Naive B cell (primary cell): ENCODE results near the gene SP6. TPM values are rescaled to one million over a fixed set of nuclear protein-coding genes. Genes with fewer than 3 reads are reported as not detected.
A peak's percentile ranks its signal among the peaks of the same experiment; 100 is the strongest.

Experiments used
- ATAC-seq, 2 donors: fragments of 150-1000 bp; cut with Tn5 transposase; 2 replicates each; pipeline ENCODE4 v1.10.0; 2021; ENCODE audit warnings: low read depth in 2 of 2, mild to moderate bottlenecking in 2 of 2, moderate library complexity in 2 of 2
- DNase-seq: peaks from one replicate; pipeline ENCODE4 v3.0.0; 2022
- H3K27ac Mint-ChIP-seq, 6 donors: one replicate each; pipeline ENCODE4 v1.8.0; 2020 to 2022; ENCODE audit warnings: mild to moderate bottlenecking in 6 of 6, mixed read lengths in 6 of 6, moderate library complexity in 5 of 6, inconsistent platforms in 2 of 6
- H3K27me3 Mint-ChIP-seq, 3 donors: one replicate each; pipeline ENCODE4 v1.8.0; 2021 to 2022; ENCODE audit warnings: mixed read lengths in 3 of 3, mild to moderate bottlenecking in 1 of 3
- H3K36me3 Mint-ChIP-seq, 2 donors: one replicate each; pipeline ENCODE4 v1.8.0; 2020 to 2022; ENCODE audit warnings: mixed read lengths in 2 of 2, inconsistent platforms in 1 of 2, mild to moderate bottlenecking in 1 of 2
- H3K4me1 Mint-ChIP-seq, 3 donors: one replicate each; pipeline ENCODE4 v1.8.0; 2020 to 2022; ENCODE audit warnings: mixed read lengths in 3 of 3, inconsistent platforms in 1 of 3, mild to moderate bottlenecking in 1 of 3, moderate library complexity in 1 of 3
- H3K4me3 Mint-ChIP-seq, 8 donors: one replicate each; pipeline ENCODE4 v1.8.0; 2020 to 2022; ENCODE audit warnings: mild to moderate bottlenecking in 8 of 8, mixed read lengths in 8 of 8, moderate library complexity in 8 of 8, inconsistent platforms in 2 of 8
- H3K9me3 Mint-ChIP-seq, 7 donors: one replicate each; pipeline ENCODE4 v1.8.0; 2020 to 2022; ENCODE audit warnings: mixed read lengths in 7 of 7, mild to moderate bottlenecking in 5 of 7, inconsistent platforms in 2 of 7, moderate library complexity in 1 of 7
- polyA plus RNA-seq, 6 donors: library from polyadenylated mRNA; unstranded; fragments of 300-500 nt; fragmentation: Illumina TruSeq; gene quantifications; one replicate each; pipeline ENCODE4 v1.2.3, GENCODE V29; 2021; ENCODE audit warnings: low read depth in 6 of 6

SP6 gene
- polyA plus RNA-seq, 6 donors from 2014 or later: 0.12 TPM; not detected in 5

DNA sequence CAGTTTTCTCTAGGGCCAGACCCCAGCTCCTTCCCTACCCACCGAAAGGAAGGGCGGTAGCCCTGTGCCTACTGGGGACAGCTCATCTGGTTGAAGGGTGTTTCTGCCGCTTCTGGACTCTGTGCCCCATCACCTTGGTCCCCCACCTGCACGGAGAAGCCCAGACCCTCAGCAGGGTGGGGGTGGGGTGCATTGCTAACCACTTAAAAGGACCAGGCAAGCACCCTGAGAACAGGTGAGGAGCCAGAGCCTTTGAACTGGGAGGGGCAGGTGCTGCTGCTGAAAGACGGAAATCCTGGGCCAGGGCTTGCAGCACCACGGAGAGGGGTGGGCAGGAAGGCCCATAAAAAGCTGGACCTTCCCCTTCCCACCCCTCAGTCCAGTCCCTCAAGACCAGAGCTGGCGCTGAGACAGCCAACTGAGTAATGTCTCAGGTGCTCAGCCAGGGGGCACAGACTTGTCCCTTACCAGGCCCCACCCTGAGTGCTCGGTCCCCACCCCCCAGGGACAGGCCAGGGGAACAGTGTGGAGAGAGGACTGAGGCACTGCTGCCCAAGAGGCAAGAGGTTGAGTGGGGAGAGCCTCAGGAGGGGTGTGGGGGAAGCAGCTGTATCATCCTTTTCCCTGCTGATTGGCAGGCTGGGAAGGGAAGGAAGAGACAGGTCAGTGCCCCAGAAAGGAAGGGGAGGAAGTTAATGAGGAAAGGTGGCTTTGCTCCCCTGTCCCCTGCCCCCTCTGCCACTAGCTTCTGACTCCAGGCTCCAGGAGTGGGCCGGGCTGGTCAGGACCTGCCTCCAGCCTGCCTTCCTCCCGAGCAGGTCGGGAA lies 34.2 kb upstream of the SP6 start:
- Mint-ChIP-seq H3K36me3 (no peaks in the 10 kb centered on the region), H3K4me3 (peak overlapping the region in 1 of 8 donors; percentile 54), H3K27me3 (peaks cover 2 to 12% (median 5%) of the 10 kb centered on the region in 3 donors), H3K9me3 (peaks cover 0 to 2% (median 0%) of the 10 kb centered on the region in 7 donors), H3K4me1 (peaks cover 0 to 8% (median 4%) of the 10 kb centered on the region in 3 donors), H3K27ac (peak overlapping the region in 1 of 6 donors; percentile 76)
- DNase-seq (no peak), ATAC-seq (no peak)

DNA sequence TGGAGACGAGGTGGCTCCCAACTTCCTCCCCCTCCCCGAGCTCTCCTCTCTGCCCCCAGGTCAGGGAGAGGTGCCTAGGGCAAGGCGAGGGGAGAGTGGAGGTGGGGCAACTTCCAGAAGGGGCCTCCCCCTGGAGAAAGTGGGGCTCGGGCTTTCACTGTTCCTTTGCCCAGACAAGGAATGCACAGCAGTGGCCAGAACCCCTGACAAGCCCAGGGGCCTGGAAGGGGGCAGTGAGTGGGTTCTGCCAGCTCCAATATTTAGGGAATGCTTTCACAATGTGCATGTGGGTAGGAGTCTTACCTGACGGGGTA lies 33.4 kb upstream of the SP6 start:
- ATAC-seq (no peak), DNase-seq (no peak)
- peaks cover 0 to 4% (median 0%) of the 10 kb centered on the region in 3 donors for H3K4me1 Mint-ChIP-seq
- peaks cover 0 to 2% (median 0%) of the 10 kb centered on the region in 7 donors for H3K9me3 Mint-ChIP-seq
- peaks cover 3 to 15% (median 5%) of the 10 kb centered on the region in 3 donors for H3K27me3 Mint-ChIP-seq
- H3K27ac Mint-ChIP-seq: no peak overlapping the region
- H3K36me3 Mint-ChIP-seq: no peaks in the 10 kb centered on the region
- no peak overlapping the region for H3K4me3 Mint-ChIP-seq

DNA sequence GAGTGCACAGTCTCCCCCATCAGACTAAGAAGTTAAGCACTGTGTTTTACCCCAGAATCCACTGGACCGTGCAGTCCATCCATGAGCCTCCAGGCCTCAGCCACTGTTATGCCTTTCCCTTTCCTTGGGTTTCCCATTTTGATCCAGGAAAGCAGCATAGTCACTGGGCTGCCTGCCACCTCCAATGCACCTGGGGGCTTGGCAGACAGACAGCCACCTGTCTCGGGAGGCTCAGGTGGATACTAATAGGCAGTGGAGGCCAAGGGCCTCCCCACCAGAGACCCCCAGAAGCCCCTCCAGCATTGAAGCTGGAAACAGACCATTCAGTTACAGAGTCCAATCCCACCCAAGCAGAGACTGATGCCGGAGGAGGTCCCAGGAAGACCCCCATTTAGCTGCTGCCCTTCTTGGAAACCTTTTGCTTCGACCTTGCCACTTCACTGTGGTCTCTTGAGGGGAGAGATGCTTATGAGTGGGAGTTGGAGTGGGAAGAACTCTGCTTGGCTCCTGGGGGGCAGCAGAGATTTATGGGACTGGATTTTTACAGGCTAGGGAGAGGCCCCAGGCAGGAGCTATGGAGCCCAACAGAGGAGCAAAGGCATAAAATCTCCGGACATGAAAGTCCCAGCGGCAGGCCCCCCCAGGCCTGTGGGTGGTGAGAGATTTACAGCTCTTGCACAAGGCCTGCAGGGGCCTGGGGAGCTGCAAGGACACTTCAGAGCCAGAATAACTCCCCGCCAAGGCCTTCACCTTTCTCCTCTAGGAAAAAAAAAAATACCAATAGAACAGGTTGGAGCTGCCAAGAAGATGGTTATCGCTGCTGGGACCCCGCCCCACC lies 32.8 kb upstream of the SP6 start:
- Mint-ChIP-seq H3K27ac (peak overlapping the region in 1 of 6 donors; percentile 67), H3K36me3 (no peaks in the 10 kb centered on the region), H3K4me1 (peaks cover 0 to 4% (median 0%) of the 10 kb centered on the region in 3 donors), H3K4me3 (peak overlapping the region in 1 of 8 donors; percentile 59), H3K27me3 (peaks cover 7 to 21% (median 11%) of the 10 kb centered on the region in 3 donors), H3K9me3 (peaks cover 0 to 2% (median 0%) of the 10 kb centered on the region in 7 donors)
- DNase-seq: no peak
- ATAC-seq: no peak

DNA sequence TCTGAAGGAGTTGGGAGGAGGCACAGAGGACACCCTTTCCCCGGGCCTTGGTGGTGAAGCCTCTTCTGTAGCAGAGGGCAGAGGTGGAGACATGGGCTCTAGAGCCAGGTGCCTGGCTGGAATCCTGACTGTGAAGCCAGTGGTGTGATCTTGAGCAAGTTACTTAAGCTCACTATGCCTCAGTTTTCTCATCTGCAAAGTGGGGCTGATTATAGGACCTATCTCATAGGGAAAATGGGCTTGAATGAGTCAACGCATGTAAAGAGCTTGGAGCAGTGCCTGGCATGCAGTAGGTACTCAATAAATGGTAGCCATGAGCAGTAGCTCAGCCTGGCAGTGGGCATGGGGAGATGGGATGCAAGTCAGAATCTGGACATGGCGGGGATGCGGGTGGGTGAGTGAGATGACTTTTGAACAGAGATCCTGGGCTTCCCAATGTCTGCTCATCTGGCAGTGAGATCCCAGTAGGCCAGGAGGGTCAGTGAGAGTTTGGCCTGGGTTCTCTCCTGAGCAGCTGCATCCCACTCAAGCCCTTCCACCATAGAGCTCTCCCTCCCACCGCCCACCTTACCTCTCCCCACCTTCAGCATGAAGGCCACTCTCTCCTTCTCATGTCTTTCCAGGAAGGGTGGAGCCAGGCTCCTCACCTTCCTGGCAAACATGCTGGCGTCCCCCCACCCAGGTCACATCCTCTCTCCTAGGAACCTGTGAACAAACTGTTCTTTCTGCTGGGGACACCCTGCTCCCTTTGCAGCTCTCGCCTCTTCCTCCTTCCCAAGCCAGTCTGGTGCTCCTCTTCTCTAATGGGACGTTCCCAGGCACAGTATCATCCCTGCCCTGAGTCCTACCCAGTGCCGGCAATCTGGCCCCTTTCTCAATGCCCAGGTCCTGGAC lies 32.0 kb upstream of the SP6 start:
- Mint-ChIP-seq H3K27me3 (peaks cover 11 to 27% (median 20%) of the 10 kb centered on the region in 3 donors), H3K27ac (peak overlapping the region in 1 of 6 donors; percentile 67), H3K4me3 (peak overlapping the region in 1 of 8 donors; percentile 59)

DNA sequence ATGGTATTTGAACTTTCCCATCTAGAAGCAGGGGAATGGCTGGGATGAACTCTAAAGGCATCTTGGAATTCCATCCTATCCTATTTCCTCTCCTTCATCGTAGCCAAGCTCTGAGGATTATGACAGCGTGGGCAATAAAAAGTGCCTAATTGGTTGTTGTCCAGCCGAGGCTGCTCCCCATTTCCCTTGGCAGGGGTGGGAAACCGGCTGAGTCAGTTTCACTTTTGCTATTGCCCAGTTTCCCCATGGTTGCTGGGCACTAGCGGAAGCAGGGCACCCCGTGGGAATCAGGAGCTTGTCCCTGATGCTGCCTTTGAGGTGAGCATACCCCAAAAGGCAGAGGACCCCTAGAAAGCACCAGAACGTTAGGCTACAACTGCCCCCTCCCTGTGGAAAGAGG lies 31.3 kb upstream of the SP6 start:
- peak overlapping the region in 1 of 8 donors; percentile 9 for H3K4me3 Mint-ChIP-seq
- peak overlapping the region in 1 of 6 donors; percentile 32 for H3K27ac Mint-ChIP-seq
- H3K9me3 Mint-ChIP-seq: peaks cover 0 to 2% (median 0%) of the 10 kb centered on the region in 7 donors
- H3K4me1 Mint-ChIP-seq: peaks cover 0 to 4% (median 0%) of the 10 kb centered on the region in 3 donors
- H3K36me3 Mint-ChIP-seq: no peaks in the 10 kb centered on the region
- DNase-seq: no peak
- no peak for ATAC-seq
- peaks cover 11 to 34% (median 27%) of the 10 kb centered on the region in 3 donors for H3K27me3 Mint-ChIP-seq

More for the DNA sequence above, 32.0 kb upstream of the SP6 start:
- no peak for ATAC-seq
- Mint-ChIP-seq H3K4me1 (peaks cover 0 to 4% (median 0%) of the 10 kb centered on the region in 3 donors), H3K9me3 (peaks cover 0 to 2% (median 0%) of the 10 kb centered on the region in 7 donors), H3K36me3 (no peaks in the 10 kb centered on the region)
- no peak for DNase-seq

DNA sequence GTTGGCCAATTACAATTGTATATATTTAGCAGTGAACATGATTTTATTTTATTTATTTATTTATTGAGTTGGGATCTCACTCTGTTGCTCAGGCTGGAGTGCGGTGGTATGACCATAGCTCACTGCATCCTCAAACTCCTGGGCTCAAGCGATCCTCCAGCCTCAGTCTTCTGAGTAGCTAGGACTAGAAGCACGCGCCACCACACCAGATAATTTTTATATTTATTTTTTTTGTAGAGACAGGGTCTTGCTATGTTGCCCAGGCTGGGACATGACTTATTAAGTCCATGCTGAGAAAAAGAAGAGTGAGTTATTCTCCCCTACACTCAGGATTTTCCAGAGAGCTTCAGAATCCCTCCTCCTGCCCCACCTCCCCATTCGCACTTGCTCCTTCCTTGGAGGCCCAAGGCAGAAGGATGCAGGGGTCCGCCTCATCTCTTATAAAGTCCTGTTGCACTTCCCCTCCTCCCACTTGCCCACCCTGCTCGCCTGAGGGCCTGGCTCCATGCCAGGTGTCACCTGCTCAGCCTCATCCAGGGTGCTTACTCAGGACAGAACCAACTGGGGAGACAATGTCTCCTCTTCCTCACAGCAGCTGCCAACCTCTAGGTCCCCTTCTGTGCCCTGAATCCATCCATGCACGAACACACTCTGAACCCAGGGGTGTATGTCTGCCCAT lies 29.0 kb upstream of the SP6 start:
- Mint-ChIP-seq H3K36me3 (peaks cover 0 to 8% of the 10 kb centered on the region in 2 donors), H3K4me3 (no peak overlapping the region)

DNA sequence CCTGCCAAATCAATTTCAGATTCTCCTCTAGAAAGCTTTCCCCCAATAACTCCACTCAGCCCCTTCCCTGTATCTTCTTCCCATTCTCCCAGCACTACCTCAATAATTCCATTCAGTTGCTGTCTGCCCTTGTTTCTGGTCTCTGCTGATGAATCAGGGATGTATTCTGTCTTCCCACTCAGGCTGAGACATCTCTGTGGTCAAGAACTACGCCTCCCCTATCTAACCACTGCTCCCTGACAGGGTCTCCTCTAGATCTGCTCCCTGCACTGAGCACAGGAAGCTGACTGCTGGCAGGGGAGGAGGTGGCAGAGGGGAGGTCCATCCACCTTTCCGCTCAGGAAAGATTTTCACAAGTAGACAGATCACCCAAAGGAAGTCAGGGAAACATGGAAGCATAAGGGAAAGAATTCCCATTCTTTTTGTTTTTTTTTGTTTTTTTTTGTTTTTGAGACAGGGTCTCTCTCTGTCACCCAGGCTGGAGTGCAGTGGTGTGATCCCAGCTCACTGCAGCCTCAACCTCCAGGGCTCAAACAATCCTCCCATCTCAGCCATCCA lies 28.1 kb upstream of the SP6 start:
- Mint-ChIP-seq H3K27me3 (peaks cover 27 to 55% (median 49%) of the 10 kb centered on the region in 3 donors), H3K4me1 (peaks cover 0 to 4% (median 4%) of the 10 kb centered on the region in 3 donors)
- no peak for ATAC-seq

More for the DNA sequence above, 29.0 kb upstream of the SP6 start:
- H3K9me3 Mint-ChIP-seq: peaks cover 0 to 2% (median 0%) of the 10 kb centered on the region in 7 donors
- DNase-seq (no peak), ATAC-seq (no peak)
- peaks cover 0 to 4% (median 4%) of the 10 kb centered on the region in 3 donors for H3K4me1 Mint-ChIP-seq
- H3K27me3 Mint-ChIP-seq: peaks cover 21 to 48% (median 40%) of the 10 kb centered on the region in 3 donors
- H3K27ac Mint-ChIP-seq: no peak overlapping the region

DNA sequence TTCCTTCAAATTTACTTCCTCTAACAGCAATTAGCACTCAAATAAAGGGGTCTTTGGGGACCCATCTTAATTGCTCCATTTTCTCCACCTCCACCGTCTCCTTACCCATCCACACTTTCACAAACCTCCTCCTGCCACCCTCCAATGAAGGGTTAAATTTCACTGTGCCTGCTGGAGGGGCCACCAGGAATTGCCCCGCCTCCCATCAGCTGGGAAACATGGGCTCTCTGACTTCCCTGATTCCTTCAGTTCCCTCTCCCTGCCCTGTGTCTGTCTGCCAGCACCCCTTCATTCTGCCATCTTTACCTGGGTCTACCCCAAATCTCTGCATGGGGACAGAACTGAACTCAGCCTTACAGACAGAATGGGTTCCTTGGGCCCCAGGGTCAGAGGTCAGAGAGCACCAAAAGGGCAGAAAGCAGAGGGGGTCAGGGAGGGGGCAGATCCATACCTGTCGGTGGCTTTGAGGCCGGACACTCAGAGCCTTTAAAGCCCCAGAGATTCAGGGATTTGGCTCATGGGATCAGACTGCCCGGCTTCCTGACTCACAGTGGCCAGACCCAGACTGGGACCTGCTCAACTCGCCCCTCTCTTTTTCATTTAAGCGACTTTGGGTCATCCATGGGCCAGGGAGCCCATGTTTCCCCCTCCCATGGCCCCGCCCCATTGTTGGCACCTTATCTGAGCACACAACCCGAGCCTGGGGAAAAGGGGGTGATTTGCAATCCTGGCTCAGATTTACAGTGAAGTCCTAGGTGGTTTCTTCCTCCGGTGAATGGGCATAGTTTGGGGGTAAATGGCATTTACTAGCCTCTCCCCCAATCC lies 27.5 kb upstream of the SP6 start:
- H3K4me1 Mint-ChIP-seq: peaks cover 0 to 4% (median 4%) of the 10 kb centered on the region in 3 donors
- ATAC-seq: no peak
- H3K27ac Mint-ChIP-seq: peak overlapping the region in 1 of 6 donors; percentile 49
- peaks cover 0 to 8% of the 10 kb centered on the region in 2 donors for H3K36me3 Mint-ChIP-seq
- peaks cover 27 to 55% (median 52%) of the 10 kb centered on the region in 3 donors for H3K27me3 Mint-ChIP-seq
- H3K9me3 Mint-ChIP-seq: peaks cover 0 to 1% (median 0%) of the 10 kb centered on the region in 7 donors
- DNase-seq: no peak
- peak overlapping the region in 1 of 8 donors; percentile 14 for H3K4me3 Mint-ChIP-seq

More for the DNA sequence above, 28.1 kb upstream of the SP6 start:
- no peak for DNase-seq
- H3K4me3 Mint-ChIP-seq: no peak overlapping the region
- no peak overlapping the region for H3K27ac Mint-ChIP-seq
- H3K36me3 Mint-ChIP-seq: peaks cover 0 to 8% of the 10 kb centered on the region in 2 donors
- H3K9me3 Mint-ChIP-seq: peaks cover 0 to 2% (median 0%) of the 10 kb centered on the region in 7 donors

DNA sequence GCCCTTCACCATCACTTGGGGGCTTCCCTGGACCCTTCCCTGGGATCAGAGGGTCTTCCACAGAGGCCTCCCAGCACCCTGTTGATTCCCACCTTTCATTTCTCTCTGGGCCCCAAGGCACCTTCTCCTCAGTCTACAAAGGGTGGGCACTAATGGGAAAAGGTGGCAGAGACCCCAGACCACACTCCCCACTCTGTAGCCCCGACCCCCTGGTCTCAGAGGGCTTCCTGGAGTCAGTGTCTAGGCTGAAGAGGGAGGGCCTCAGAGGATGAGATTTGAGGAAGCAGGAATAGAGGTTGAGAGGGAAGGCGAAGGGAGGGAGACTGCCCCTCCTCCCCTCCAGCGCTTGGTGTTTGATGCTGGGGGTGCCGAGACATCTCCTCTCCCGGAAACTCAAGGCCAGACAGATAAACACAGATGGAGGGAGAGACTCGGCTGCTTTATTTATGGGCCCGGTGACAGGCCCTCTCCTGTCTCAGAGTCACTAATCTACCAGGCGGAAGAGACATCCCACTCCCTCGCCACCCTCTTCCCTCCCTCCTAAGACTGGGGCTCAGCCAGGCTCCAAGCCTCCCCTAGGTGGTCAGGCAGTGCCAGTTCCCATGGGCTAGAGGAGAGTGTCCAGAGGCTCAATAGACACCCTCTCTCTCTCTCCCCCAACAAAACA lies 26.5 kb upstream of the SP6 start:
- no peak for DNase-seq
- Mint-ChIP-seq H3K27me3 (peaks cover 31 to 59% (median 56%) of the 10 kb centered on the region in 3 donors), H3K27ac (peak overlapping the region in 2 of 6 donors; percentile 21 to 29), H3K9me3 (no peaks in the 10 kb centered on the region), H3K36me3 (peaks cover 0 to 8% of the 10 kb centered on the region in 2 donors), H3K4me1 (peaks cover 0 to 4% (median 4%) of the 10 kb centered on the region in 3 donors), H3K4me3 (no peak overlapping the region)
- ATAC-seq: no peak

DNA sequence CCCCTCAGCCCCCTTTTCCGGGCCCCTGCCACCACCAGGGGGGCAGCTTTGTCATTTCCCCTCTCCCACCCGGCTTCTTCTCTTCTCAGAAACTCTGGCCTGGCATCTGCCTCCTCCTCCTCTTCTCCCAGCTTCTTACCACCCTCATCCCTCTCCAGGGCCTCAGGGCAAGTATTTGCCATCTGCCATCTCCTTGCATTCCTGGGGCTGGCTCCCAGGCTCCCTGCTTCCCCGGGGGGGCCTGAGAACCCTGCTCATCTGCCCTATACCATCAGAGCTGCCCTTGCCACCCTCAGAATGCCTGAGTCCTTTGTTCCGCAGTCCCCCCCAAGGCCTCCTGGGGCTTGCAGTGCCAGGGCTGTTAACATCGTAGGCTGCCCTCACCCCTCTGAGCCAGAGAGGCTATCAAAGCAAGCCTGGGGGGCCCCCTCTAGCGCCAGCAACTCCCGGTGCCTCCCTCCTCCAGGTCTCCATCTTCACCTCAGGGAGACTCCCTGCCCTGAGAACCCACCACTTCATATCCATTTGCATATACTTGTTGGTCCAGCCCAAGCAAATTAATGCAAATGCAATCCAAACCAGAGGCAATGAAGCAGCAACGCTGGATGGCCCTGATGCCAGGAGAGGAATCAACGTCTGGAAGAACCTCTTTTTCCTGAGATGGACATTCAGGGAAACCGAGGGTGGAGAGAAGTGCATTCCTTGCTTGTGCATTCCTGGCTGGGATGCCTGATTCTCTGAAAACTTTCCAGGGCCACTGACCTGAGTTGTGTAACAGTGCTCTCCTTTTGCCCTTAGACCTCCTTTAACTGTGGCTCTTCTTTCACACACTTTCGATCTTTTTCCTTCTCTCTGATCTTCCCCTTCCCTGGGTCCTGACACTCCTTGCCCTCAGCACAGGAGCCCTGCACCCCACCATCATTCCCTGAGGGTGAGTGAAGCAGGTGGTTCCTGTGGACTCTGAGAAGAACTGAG lies 24.3 kb upstream of the SP6 start:
- ATAC-seq: no peak
- peak overlapping the region in 2 of 8 donors; percentile 40 to 47 for H3K4me3 Mint-ChIP-seq
- DNase-seq: no peak
- peaks cover 0 to 8% of the 10 kb centered on the region in 2 donors for H3K36me3 Mint-ChIP-seq
- no peak overlapping the region for H3K27ac Mint-ChIP-seq
- peaks cover 5 to 11% (median 7%) of the 10 kb centered on the region in 3 donors for H3K4me1 Mint-ChIP-seq
- peaks cover 41 to 79% (median 76%) of the 10 kb centered on the region in 3 donors for H3K27me3 Mint-ChIP-seq
- no peaks in the 10 kb centered on the region for H3K9me3 Mint-ChIP-seq
